Sigmoid colon (tissue), 7 donors: Measurements from ENCODE around the gene FCRLB. TPM values are rescaled to one million over a fixed set of nuclear protein-coding genes. Genes with fewer than 3 reads are reported as not detected.

ENCODE experiments used
- DNase-seq: peaks from one replicate; pipeline ENCODE4 v3.0.0-alpha.2; 2019
- H3K27ac ChIP-seq, 4 donors: fragments of 200-600 bp; sonication (generic); one replicate each; pipeline ENCODE4 v1.5.1; 2016 to 2019; ENCODE audit warnings: mild to moderate bottlenecking in 1 of 4
- H3K27me3 ChIP-seq, 3 donors: fragments of 200-600 bp; sonication (generic); one replicate each; pipeline ENCODE4 v1.5.1; 2019; ENCODE audit warnings: mild to moderate bottlenecking in 1 of 3
- H3K36me3 ChIP-seq, 4 donors: fragments of 200-600 bp; sonication (generic); one replicate each; pipeline ENCODE4 v1.5.1; 2016 to 2019
- H3K4me1 ChIP-seq, 4 donors: fragments of 200-600 bp; sonication (generic); one replicate each; pipeline ENCODE4 v1.5.1; 2017 to 2019
- H3K4me3 ChIP-seq, 4 donors: fragments of 200-600 bp; sonication (generic); one replicate each; pipeline ENCODE4 v1.5.1; 2017 to 2019; ENCODE audit warnings: mild to moderate bottlenecking in 2 of 4, moderate library complexity in 1 of 4
- H3K9me3 ChIP-seq, 4 donors: fragments of 200-600 bp in 3 of 4; sonication (generic) in 3 of 4; one replicate each; pipeline versions ENCODE4 v1.5.1 to v1.6.1; 2013 to 2019
- CTCF ChIP-seq, 4 experiments: fragments of 450-650 bp in 3 of 4; fragments of 200-600 bp in 1 of 4; IDR thresholded peaks; one replicate each; pipeline ENCODE4 v1.5.1; 2016 to 2019; ENCODE audit warnings: antibody characterized with exemption in 4 of 4, mild to moderate bottlenecking in 3 of 4, moderate library complexity in 2 of 4
- EP300 ChIP-seq, 4 donors: sonication (generic); formaldehyde crosslinking; IDR thresholded peaks; one replicate each; pipeline ENCODE4 v1.6.1; 2017; ENCODE audit warnings: antibody characterized with exemption in 4 of 4
- POLR2A ChIP-seq, 2 donors: fragments of 450-650 bp; IDR thresholded peaks; one replicate each; pipeline ENCODE4 v1.6.1; 2016; ENCODE audit warnings: antibody characterized with exemption in 2 of 2, mild to moderate bottlenecking in 2 of 2, moderate library complexity in 2 of 2
- POLR2AphosphoS5 ChIP-seq, 4 donors: sonication (generic); formaldehyde crosslinking; IDR thresholded peaks; one replicate each; pipeline ENCODE4 v1.6.1; 2017; ENCODE audit warnings: antibody characterized with exemption in 4 of 4
- WGBS, 2 donors: extraction: QIAGEN DNeasy Blood & Tissue Kit; methylation state at CpG; one replicate each; pipeline ENCODE4 v1.1.7; 2013; 5-methylcytosine and 5-hydroxymethylcytosine counted together
- intact Hi-C: fragments of 100-400 bp; cut with DNase I; formaldehyde crosslinking; loops from one replicate; pipeline ENCODE4 v1.15.1; 2023
- polyA plus RNA-seq, 3 donors: library from polyadenylated mRNA; stranded (reverse); fragments of 200-250 nt; gene quantifications; one replicate each; pipeline ENCODE4 v1.2.3, GENCODE V29; 2013
- total RNA-seq, 4 donors: library from RNA; depleted of rRNA; stranded (reverse); fragments of >200 nt; gene quantifications; one replicate each; pipeline ENCODE4 v1.1.0, GENCODE V29; 2016
- donor health status: healthy with polysubstance abuse.
- donor health status: Bipolar disorder and iron deficiency.
- donor health status: healthy.

The FCRLB gene
- total and polyA plus RNA-seq, 7 donors, result 0.23 to 0.95 (median 0.82) TPM; not detected in 2

- peak; percentile 68 for DNase-seq
- Histone ChIP-seq H3K36me3 (no peaks in the 10 kb centered on the region), H3K4me3 (peak overlapping the region; percentile 54 to 91 (median 78)), H3K27me3 (peaks cover 0 to 3% (median 0%) of the 10 kb centered on the region in 3 donors), H3K27ac (peak overlapping the region; percentile 78 to 88 (median 80)), H3K4me1 (peaks cover 0 to 17% (median 13%) of the 10 kb centered on the region in 4 donors), H3K9me3 (no peaks in the 10 kb centered on the region)
- intact Hi-C loops, result loop anchor here (1.0 kb wide), 1 partner anchor 114 kb away; no protein-coding TSS in a partner anchor
- TF ChIP-seq POLR2A (IDR thresholded peaks at IDR 0.05) (no peak), CTCF (IDR thresholded peaks at IDR 0.05) (peak; percentile 28 to 59 (median 42))
- WGBS, 2 donors, result 1% methylated on average over 34 of the region's 34 CpGs
Observed at GRCh38 chr1:161725908-161726472, 4.6 kb downstream of the FCRLB start.

GRCh38 chr1:161726473-161727255, 5.3 kb downstream of the FCRLB start:
- peak; percentile 94 for DNase-seq
- 0% methylated on average over 83 of the region's 83 CpGs for WGBS, 2 donors
- Histone ChIP-seq H3K4me1 (peaks cover 0 to 17% (median 13%) of the 10 kb centered on the region in 4 donors), H3K36me3 (no peaks in the 10 kb centered on the region), H3K27me3 (no peaks in the 10 kb centered on the region), H3K9me3 (no peaks in the 10 kb centered on the region), H3K27ac (peak overlapping the region; percentile 78 to 88 (median 80)), H3K4me3 (peak overlapping the region; percentile 54 to 91 (median 78))
- TF ChIP-seq POLR2AphosphoS5 (IDR thresholded peaks at IDR 0.05) (peak; percentile 51 to 82 (median 70)), EP300 (IDR thresholded peaks at IDR 0.05) (no peak)
- intact Hi-C loops, result loop anchor here (1.0 kb wide), 1 partner anchor 114 kb away; no protein-coding TSS in a partner anchor

- Histone ChIP-seq H3K4me1 (peaks cover 0 to 17% (median 13%) of the 10 kb centered on the region in 4 donors), H3K4me3 (peak overlapping the region; percentile 54 to 91 (median 78)), H3K36me3 (no peaks in the 10 kb centered on the region), H3K27ac (peak overlapping the region; percentile 78 to 88 (median 80)), H3K9me3 (no peaks in the 10 kb centered on the region), H3K27me3 (no peaks in the 10 kb centered on the region)
- no peak for TF ChIP-seq CTCF (IDR thresholded peaks at IDR 0.05)
- no peak for TF ChIP-seq POLR2AphosphoS5 (IDR thresholded peaks at IDR 0.05)
- TF ChIP-seq EP300 (IDR thresholded peaks at IDR 0.05), result no peak
- TF ChIP-seq POLR2A (IDR thresholded peaks at IDR 0.05), result no peak
- intact Hi-C loops, result no loop called here
- 4 to 7% methylated on average over 38 of the region's 38 CpGs for WGBS, 2 donors
- DNase-seq, result no peak
Observed at GRCh38 chr1:161727256-161727924, 6.0 kb downstream of the FCRLB start.

- TF ChIP-seq EP300 (IDR thresholded peaks at IDR 0.05), result no peak
- TF ChIP-seq CTCF (IDR thresholded peaks at IDR 0.05), result no peak
- TF ChIP-seq POLR2AphosphoS5 (IDR thresholded peaks at IDR 0.05), result no peak
- no peak for TF ChIP-seq POLR2A (IDR thresholded peaks at IDR 0.05)
- 60 to 85% methylated on average over 7 of the region's 7 CpGs for WGBS, 2 donors
Observed at GRCh38 chr1:161728376-161729226, 7.3 kb downstream of the FCRLB start.

More at GRCh38 chr1:161728376-161729226, 7.3 kb downstream of the FCRLB start:
- Histone ChIP-seq H3K4me3 (no peak overlapping the region), H3K9me3 (no peaks in the 10 kb centered on the region), H3K4me1 (peaks cover 0 to 17% (median 13%) of the 10 kb centered on the region in 4 donors), H3K27ac (no peak overlapping the region), H3K27me3 (no peaks in the 10 kb centered on the region), H3K36me3 (no peaks in the 10 kb centered on the region)
- DNase-seq, result no peak
- intact Hi-C loops, result no loop called here
